Cortex of kidney (tissue), 1 donor: Measurements from ENCODE around the gene PBOV1.

Source experiments
- DNase-seq: peaks from one replicate; lab custom pipeline; 2025; lab: John Stamatoyannopoulos, UW

PBOV1 gene

DNA sequence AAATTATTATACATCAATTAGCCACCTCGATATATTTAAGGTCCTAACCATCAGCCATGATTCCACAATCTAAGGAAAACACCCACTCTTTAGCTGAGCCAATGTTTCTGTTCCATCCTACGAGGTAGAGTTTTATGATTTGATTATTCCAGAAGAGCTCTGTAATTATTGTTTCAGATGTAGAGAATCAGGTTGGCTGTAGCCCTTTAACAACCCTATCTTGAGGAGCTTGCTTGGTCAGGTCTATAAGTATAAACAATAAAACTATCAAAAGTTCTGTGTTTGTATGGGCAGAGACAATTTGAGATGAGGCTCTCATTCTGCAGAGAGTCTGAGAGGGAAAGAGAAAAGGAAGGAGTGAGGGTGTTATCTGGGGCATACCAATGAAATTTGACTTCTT is at the start of gene PBOV1:
TSS of gene PBOV1 (minus strand) at position 43 of the 400 bp plus-strand sequence. CDS start 96 bp downstream, outside the sequence.
- no peak for DNase-seq

DNA sequence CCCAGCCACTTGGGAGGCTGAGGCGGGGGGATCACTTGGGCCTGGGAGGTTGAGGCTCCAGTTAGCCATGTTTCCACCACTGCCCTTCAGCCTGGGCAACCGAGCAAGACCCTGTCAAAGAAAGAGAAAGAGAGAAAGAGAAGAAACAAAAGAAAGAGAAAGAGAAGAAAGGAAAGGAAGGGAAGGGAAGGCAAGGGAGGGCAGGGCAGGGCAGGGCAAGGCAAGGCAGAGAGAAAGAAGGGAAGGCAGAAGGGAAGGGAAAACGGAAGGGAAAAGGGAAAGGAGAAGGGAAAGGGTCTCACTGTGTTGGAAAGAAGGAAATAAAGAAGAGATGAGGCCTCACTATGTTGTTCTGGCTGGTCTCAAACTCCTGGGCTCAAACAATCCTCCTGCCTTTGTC is 47.8 kb upstream of the PBOV1 start:
- no peak for DNase-seq

DNA sequence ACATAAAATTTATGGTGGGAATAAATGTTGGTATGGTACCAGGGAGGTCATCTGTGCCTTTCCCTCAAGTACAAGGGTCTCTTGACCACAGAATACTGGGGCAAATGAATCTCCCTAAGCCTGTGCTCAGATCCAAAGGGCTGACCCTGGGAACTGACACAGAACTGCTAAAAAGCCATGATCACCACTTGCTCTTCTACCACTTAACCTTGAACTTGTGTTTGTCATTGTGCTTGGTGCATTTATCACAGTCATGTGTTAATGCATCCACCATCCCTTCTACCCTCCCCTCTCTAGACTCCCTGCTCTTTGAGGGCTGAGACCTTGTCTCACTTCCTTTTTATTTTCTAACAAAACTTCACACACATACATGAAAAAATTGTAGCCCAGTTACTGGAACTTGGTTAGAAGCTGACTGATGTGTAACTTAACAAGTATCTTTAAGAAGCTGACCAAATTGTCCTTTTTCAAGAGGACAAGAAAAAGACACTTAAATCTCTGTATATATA is 46.1 kb upstream of the PBOV1 start:
- no peak for DNase-seq

GRCh38 chr6:138263963-138264362 is 45.7 kb upstream of the PBOV1 start:
- no peak for DNase-seq

- no peak for DNase-seq
These were observed 43.0 kb upstream of the PBOV1 start for GRCh38 chr6:138261116-138261780.

- no peak for DNase-seq
These were observed 40.7 kb upstream of the PBOV1 start for GRCh38 chr6:138258991-138259390.

DNA sequence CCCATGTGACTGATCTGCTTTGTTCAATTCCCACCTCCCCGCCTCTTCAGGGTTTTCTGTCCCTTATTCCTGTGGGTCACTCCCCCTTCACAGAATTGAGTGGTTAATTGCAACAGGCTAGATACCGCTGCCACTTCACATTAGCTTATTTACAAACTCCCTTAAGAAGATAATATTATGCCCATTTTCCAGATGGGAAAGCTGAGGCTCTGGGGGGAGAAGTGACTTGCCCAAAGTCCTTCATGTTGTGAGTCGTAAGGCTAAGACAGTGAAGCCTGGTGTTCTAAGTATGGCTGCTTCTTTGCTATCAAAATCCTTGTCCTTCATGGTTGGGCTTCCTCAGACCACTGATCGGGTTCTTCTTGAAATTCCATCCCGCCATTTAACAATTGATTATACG is 39.9 kb upstream of the PBOV1 start:
- no peak for DNase-seq

- no peak for DNase-seq
These were observed 39.3 kb upstream of the PBOV1 start for GRCh38 chr6:138257638-138258040.

GRCh38 chr6:138255443-138255842 is 37.2 kb upstream of the PBOV1 start:
- DNase-seq, result no peak

GRCh38 chr6:138253731-138254130 is 35.4 kb upstream of the PBOV1 start:
- DNase-seq, result no peak

- no peak for DNase-seq
These were observed 32.4 kb upstream of the PBOV1 start for GRCh38 chr6:138250513-138251247.

DNA sequence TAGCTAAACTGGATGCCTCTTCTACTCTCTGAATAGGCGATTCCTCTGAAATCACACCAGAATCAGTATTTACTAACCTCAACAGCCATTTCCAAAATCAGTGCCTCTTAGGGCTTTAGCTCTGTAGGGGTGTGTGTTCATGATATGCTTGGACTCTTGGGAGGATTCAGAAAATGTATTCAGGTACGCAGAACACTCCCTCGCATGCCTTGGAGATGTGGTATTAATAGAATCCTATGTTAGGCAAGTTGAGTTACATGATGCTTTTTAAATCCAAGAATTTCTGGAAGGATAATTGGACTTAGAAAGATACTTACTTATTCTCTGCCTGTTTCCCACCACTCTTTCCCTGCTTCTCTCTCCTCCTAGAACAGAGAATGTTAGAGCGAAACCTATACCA is 31.8 kb upstream of the PBOV1 start:
- no peak for DNase-seq

DNA sequence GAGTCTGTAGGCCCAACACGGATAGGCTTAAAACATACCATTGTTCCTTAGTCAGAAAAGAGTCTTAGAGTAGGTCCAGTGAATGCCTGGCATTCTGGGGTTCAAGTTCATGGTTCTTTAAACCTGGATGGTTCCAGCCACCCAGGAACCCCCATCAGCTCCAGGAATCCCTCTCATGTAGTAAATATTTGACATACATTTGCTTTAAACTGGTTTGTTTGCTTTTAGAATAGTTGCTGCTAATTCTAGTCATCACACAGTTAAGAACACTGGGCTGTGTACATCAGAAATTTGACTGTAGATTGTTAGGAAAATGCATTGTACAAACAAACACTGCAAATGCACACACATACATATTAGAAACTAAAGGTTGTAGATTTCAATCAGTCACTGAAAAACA is 30.6 kb upstream of the PBOV1 start:
- DNase-seq, result no peak

- DNase-seq, result no peak
These were observed 29.7 kb upstream of the PBOV1 start for GRCh38 chr6:138248011-138248410.

- no peak for DNase-seq
These were observed 28.6 kb upstream of the PBOV1 start for GRCh38 chr6:138246650-138247440.

DNA sequence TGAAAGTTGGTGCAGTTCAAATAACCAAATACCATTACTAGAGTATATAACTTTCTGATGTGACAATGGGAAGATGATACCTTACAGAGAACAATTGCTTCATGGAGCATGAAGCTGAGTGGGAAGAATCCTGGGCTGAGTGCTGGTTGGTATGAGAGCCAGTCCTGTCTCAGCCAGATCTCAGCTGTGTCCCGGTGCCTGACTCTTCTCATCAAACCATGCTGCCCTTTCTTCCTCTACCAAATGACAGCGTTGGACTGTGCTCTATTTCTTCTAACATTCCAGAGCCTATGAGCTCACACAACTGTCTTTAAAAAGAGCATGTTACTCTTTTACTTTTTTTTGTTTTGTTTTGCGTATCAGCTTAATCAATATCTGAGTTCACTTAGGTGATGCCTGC is 27.5 kb upstream of the PBOV1 start:
- DNase-seq, result no peak

- DNase-seq, result no peak
These were observed 24.8 kb upstream of the PBOV1 start for GRCh38 chr6:138242987-138243592.

GRCh38 chr6:138241934-138242333 is 23.6 kb upstream of the PBOV1 start:
- no peak for DNase-seq

DNA sequence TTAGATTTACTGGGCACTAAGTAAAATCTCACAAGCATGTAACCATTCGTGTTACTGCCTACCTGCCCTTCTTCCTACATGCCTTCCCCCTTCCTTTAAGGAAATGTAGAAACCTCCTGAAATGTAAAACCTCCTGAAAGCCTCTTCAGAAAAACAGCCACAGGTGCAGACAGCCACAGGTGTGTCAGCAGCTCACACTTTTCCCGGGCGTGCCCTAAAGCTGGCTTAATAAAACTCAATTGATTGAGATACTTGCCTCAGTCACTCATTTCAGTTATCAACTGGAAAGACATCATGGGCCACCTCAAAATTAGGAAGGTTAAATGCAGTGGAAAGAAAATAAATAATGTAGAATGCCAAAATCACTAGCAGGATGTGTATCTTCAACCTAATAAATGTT is 23.1 kb upstream of the PBOV1 start:
- DNase-seq, result no peak

GRCh38 chr6:138240476-138241245 is 22.4 kb upstream of the PBOV1 start:
- no peak for DNase-seq

DNA sequence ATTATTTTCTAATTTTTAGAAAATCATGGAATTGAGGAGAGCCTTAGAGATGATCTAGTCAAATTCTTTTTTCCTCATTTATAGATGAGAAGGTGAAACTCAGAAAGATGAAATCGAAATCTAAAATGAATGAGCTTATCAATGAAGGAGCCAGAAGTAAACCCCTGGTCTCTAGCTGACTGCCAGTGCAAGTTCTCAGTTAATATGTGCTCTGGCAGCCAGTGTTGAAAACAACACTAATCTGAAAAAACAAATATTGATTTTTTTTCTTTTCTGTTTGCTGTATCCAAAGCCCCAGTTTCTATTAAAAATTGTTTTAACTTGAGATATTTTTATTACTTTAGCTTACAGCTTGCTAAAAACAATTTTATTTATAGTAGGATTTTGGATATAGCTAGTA is 21.5 kb upstream of the PBOV1 start:
- DNase-seq, result no peak

- no peak for DNase-seq
These were observed 20.1 kb upstream of the PBOV1 start for GRCh38 chr6:138238368-138238767.
